Activated CD4-positive, alpha-beta T cell treated with anti-CD3 and anti-CD28 coated beads for 36 hours (primary cell): ENCODE results near the gene EQTN. TPM values are rescaled to one million over a fixed set of nuclear protein-coding genes. Genes with fewer than 3 reads are reported as not detected.

Experiments
- ATAC-seq: fragments of 200-7000 bp; cut with Tn5 transposase; one replicate; pipeline ENCODE4 v1.10.0; 2021; ENCODE audit warnings: mild to moderate bottlenecking, moderate library complexity
- CTCF ChIA-PET: fragments of 350-600 bp; sonication (Branson Sonifier 250); formaldehyde crosslinking; loops from one replicate; lab custom pipeline; 2021; ENCODE audit warnings: antibody characterized with exemption; lab: Charles Lee
- POLR2A ChIA-PET: fragments of 350-600 bp; sonication (Branson Sonifier 250); formaldehyde crosslinking; loops from one replicate; lab custom pipeline; 2021; ENCODE audit warnings: antibody characterized with exemption, inconsistent platforms; lab: Charles Lee
- DNase-seq: peaks from one replicate; pipeline ENCODE4 v3.0.0-alpha.2; 2020
- H3K27ac Mint-ChIP-seq: one replicate; pipeline ENCODE4 v1.8.0; 2021; ENCODE audit warnings: mixed read lengths
- H3K27me3 Mint-ChIP-seq: one replicate; pipeline ENCODE4 v1.8.0; 2021; ENCODE audit warnings: mixed read lengths
- H3K36me3 Mint-ChIP-seq: one replicate; pipeline ENCODE4 v1.8.0; 2021; ENCODE audit warnings: low read depth, mixed read lengths
- H3K4me1 Mint-ChIP-seq: one replicate; pipeline ENCODE4 v1.8.0; 2021; ENCODE audit warnings: mixed read lengths
- H3K4me3 Mint-ChIP-seq: one replicate; pipeline ENCODE4 v1.8.0; 2021; ENCODE audit warnings: mild to moderate bottlenecking, moderate library complexity, mixed read lengths
- H3K9me3 Mint-ChIP-seq: one replicate; pipeline ENCODE4 v1.8.0; 2021; ENCODE audit warnings: low read depth, mixed read lengths
- intact Hi-C, 2 experiments: fragments of 100-400 bp; cut with DNase I in 1 of 2; cut with micrococcal nuclease in 1 of 2; formaldehyde crosslinking; loops; one replicate each; pipeline versions ENCODE4 v1.14.2 to v1.15.1; 2022 to 2024; cut with DNase I, micrococcal nuclease
- total RNA-seq, 2 experiments: library from RNA; stranded (reverse); gene quantifications; one replicate each; pipeline ENCODE4 v1.2.3, GENCODE V29; 2021

The EQTN gene
- not detected for total RNA-seq

- ATAC-seq: no peak
- H3K9me3 Mint-ChIP-seq: no peaks in the 10 kb centered on the region
- DNase-seq: no peak
- intact Hi-C loops: no loop called here
- H3K4me3 Mint-ChIP-seq: no peak within 1 kb of the TSS
- H3K36me3 Mint-ChIP-seq: no peaks in the 10 kb centered on the region
- no peaks in the 10 kb centered on the region for H3K4me1 Mint-ChIP-seq
- H3K27me3 Mint-ChIP-seq: peaks cover 4% of the 10 kb centered on the region
- CTCF ChIA-PET: no interaction called here
- H3K27ac Mint-ChIP-seq: no peak within 1 kb of the TSS
- POLR2A ChIA-PET: no interaction called here
These were observed at the start of gene EQTN for GRCh38 chr9:27297050-27297449. Gene EQTN (minus strand): TSS chr9:27297150. CDS start chr9:27297055, 95 bp downstream.

GRCh38 chr9:27344776-27345175 is 47.8 kb upstream of the EQTN start:
- ATAC-seq (no peak), DNase-seq (no peak)
- ChIA-PET POLR2A (no interaction called here), CTCF (no interaction called here)
- H3K27ac Mint-ChIP-seq: no peak overlapping the region
- H3K27me3 Mint-ChIP-seq: no peaks in the 10 kb centered on the region
- no peaks in the 10 kb centered on the region for H3K4me1 Mint-ChIP-seq
- intact Hi-C loops: no loop called here
- H3K9me3 Mint-ChIP-seq: peaks cover 2% of the 10 kb centered on the region
- H3K4me3 Mint-ChIP-seq: no peak overlapping the region
- H3K36me3 Mint-ChIP-seq: no peaks in the 10 kb centered on the region

- ATAC-seq: no peak
- ChIA-PET POLR2A (no interaction called here), CTCF (interaction anchor here (0.5 to 0.7 kb wide), 2 partner anchors 20 to 148 kb away, joined by 3 to 5 read pairs; no protein-coding TSS in a partner anchor)
- Mint-ChIP-seq H3K36me3 (no peaks in the 10 kb centered on the region), H3K9me3 (peaks cover 2% of the 10 kb centered on the region), H3K27ac (no peak overlapping the region), H3K4me1 (no peaks in the 10 kb centered on the region), H3K4me3 (no peak overlapping the region), H3K27me3 (no peaks in the 10 kb centered on the region)
- intact Hi-C loops: no loop called here
- no peak for DNase-seq
These were observed 44.8 kb upstream of the EQTN start for GRCh38 chr9:27341545-27342294.

DNA sequence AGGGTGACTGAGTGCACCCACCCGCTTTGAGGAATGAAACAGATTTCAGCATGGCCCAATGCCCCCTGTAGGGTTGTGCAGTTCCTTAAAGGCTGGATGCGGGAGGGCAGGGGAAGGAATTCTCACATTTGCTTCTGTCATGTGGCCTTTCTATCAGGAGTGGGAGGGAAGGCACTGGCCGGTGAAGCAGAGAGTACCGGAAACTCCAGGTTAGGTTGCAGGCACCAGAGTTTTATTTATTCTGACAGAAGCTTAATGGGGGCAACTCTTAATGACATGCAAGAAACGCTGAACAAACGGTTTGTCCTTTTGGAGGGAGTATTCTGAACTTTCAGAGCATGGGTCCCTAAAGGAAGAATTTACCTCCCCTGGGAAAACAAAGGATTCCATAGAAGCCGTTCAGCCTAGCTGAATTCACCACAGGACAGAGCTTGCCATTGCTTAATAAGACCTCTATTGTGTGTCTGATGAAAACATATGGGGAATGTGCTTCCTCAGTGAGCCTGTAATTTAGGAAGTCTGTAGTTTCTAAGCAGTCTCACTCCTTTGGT is 44.1 kb upstream of the EQTN start:
- ChIA-PET CTCF (interaction anchor here (0.7 kb wide), 1 partner anchor 21 kb away, joined by 3 read pairs; no protein-coding TSS in a partner anchor), POLR2A (no interaction called here)
- Mint-ChIP-seq H3K4me3 (no peak overlapping the region), H3K27me3 (no peaks in the 10 kb centered on the region), H3K9me3 (peaks cover 2% of the 10 kb centered on the region), H3K27ac (no peak overlapping the region), H3K4me1 (no peaks in the 10 kb centered on the region), H3K36me3 (no peaks in the 10 kb centered on the region)
- intact Hi-C loops: no loop called here
- DNase-seq: no peak
- no peak for ATAC-seq

- ChIA-PET POLR2A (no interaction called here), CTCF (no interaction called here)
- Mint-ChIP-seq H3K27me3 (no peaks in the 10 kb centered on the region), H3K4me3 (no peak overlapping the region), H3K9me3 (peaks cover 2% of the 10 kb centered on the region), H3K27ac (no peak overlapping the region), H3K36me3 (no peaks in the 10 kb centered on the region), H3K4me1 (no peaks in the 10 kb centered on the region)
- ATAC-seq (no peak), DNase-seq (no peak)
- intact Hi-C loops: no loop called here
These were observed 43.3 kb upstream of the EQTN start for GRCh38 chr9:27340285-27340674.

- intact Hi-C loops: loop anchor here in 1 of 2 experiments (10.0 kb wide), 1 partner anchor 555 kb away; no protein-coding TSS in a partner anchor
- DNase-seq (no peak), ATAC-seq (no peak)
- H3K4me3 Mint-ChIP-seq: no peak overlapping the region
- H3K27me3 Mint-ChIP-seq: no peaks in the 10 kb centered on the region
- ChIA-PET CTCF (no interaction called here), POLR2A (no interaction called here)
- H3K4me1 Mint-ChIP-seq: no peaks in the 10 kb centered on the region
- H3K36me3 Mint-ChIP-seq: no peaks in the 10 kb centered on the region
- H3K9me3 Mint-ChIP-seq: peaks cover 2% of the 10 kb centered on the region
- no peak overlapping the region for H3K27ac Mint-ChIP-seq
These were observed 42.8 kb upstream of the EQTN start for GRCh38 chr9:27339661-27340284.

DNA sequence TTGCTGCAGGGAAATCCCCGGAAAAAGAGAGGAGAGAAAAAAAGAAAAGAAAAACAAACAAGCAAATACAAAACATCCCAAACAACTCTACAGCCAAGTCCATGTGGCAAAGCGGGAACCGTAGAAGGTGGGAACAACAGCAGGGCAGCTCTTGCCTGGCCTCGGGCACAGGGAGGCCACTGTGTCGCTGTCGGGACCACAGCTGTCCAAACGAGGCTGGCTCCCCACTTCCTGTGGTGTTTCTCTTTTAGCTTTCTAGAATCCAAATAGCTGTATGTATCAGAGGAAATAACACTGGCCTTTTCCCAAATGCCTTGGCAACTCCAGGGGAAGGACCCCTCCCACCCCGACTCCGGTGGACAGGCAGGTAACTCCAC is 41.6 kb upstream of the EQTN start:
- Mint-ChIP-seq H3K36me3 (no peaks in the 10 kb centered on the region), H3K4me3 (no peak overlapping the region), H3K27me3 (no peaks in the 10 kb centered on the region), H3K9me3 (no peaks in the 10 kb centered on the region), H3K4me1 (no peaks in the 10 kb centered on the region), H3K27ac (no peak overlapping the region)
- ATAC-seq (no peak), DNase-seq (no peak)
- POLR2A ChIA-PET: no interaction called here
- CTCF ChIA-PET: interaction anchor here (1.8 kb wide), 1 partner anchor 209 kb away, joined by 4 read pairs; no protein-coding TSS in a partner anchor
- intact Hi-C loops: loop anchor here in 1 of 2 experiments (10.0 kb wide), 1 partner anchor 556 kb away; no protein-coding TSS in a partner anchor

- Mint-ChIP-seq H3K27ac (peak overlapping the region; percentile 10), H3K27me3 (no peaks in the 10 kb centered on the region), H3K4me3 (no peak overlapping the region), H3K36me3 (no peaks in the 10 kb centered on the region), H3K4me1 (no peaks in the 10 kb centered on the region), H3K9me3 (no peaks in the 10 kb centered on the region)
- DNase-seq (no peak), ATAC-seq (no peak)
- intact Hi-C loops: loop anchor here in 1 of 2 experiments (10.0 kb wide), 1 partner anchor 557 kb away; no protein-coding TSS in a partner anchor
- POLR2A ChIA-PET: no interaction called here
- CTCF ChIA-PET: interaction anchor here (1.8 to 1.9 kb wide), 2 partner anchors 192 to 209 kb away, joined by 4 to 8 read pairs; partner anchors contain the start of gene MOB3B
These were observed 41.0 kb upstream of the EQTN start for GRCh38 chr9:27337833-27338526.

- Mint-ChIP-seq H3K36me3 (no peaks in the 10 kb centered on the region), H3K4me1 (no peaks in the 10 kb centered on the region), H3K27ac (no peak overlapping the region), H3K4me3 (no peak overlapping the region), H3K9me3 (no peaks in the 10 kb centered on the region), H3K27me3 (no peaks in the 10 kb centered on the region)
- POLR2A ChIA-PET: no interaction called here
- intact Hi-C loops: loop anchor here in 1 of 2 experiments (10.0 kb wide), 1 partner anchor 558 kb away; no protein-coding TSS in a partner anchor
- no peak for DNase-seq
- no peak for ATAC-seq
- CTCF ChIA-PET: interaction anchor here (1.3 to 1.9 kb wide), 2 partner anchors 32 to 192 kb away, joined by 3 to 8 read pairs; partner anchors contain the start of gene MOB3B
These were observed 40.3 kb upstream of the EQTN start for GRCh38 chr9:27337236-27337635.

GRCh38 chr9:27336829-27337228 is 39.9 kb upstream of the EQTN start:
- ATAC-seq (no peak), DNase-seq (no peak)
- no peak overlapping the region for H3K4me3 Mint-ChIP-seq
- no peaks in the 10 kb centered on the region for H3K4me1 Mint-ChIP-seq
- no peaks in the 10 kb centered on the region for H3K36me3 Mint-ChIP-seq
- intact Hi-C loops: loop anchor here in 1 of 2 experiments (10.0 kb wide), 1 partner anchor 558 kb away; no protein-coding TSS in a partner anchor
- ChIA-PET POLR2A (no interaction called here), CTCF (interaction anchor here (1.3 to 1.9 kb wide), 2 partner anchors 32 to 193 kb away, joined by 3 to 8 read pairs; partner anchors contain the start of gene MOB3B)
- H3K27me3 Mint-ChIP-seq: no peaks in the 10 kb centered on the region
- H3K27ac Mint-ChIP-seq: no peak overlapping the region
- no peaks in the 10 kb centered on the region for H3K9me3 Mint-ChIP-seq

DNA sequence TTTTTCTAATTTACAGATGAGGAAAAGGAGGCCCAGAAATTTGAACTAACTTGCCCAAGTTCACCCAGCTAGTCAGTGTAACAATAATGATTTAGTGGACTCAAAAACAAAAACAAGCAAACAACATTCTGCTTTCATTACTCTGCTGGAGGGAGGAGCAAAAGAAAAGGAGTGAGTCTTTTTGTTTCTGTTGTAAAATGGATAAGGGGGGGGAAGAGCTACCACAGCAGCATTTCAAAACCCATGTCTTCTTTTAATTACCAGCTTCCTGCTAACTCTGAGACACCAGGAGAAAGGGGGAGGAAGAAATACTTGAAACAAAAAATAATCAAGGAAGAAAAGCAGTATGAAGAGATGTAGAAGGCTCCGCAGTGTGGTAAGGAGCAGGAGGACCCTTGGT is 39.2 kb upstream of the EQTN start:
- H3K36me3 Mint-ChIP-seq: no peaks in the 10 kb centered on the region
- no peak for ATAC-seq
- peaks cover 2% of the 10 kb centered on the region for H3K27me3 Mint-ChIP-seq
- CTCF ChIA-PET: interaction anchor here (1.3 to 1.9 kb wide), 2 partner anchors 33 to 194 kb away, joined by 3 to 8 read pairs; partner anchors contain the start of gene MOB3B
- H3K9me3 Mint-ChIP-seq: no peaks in the 10 kb centered on the region
- no peak for DNase-seq
- H3K27ac Mint-ChIP-seq: no peak overlapping the region
- POLR2A ChIA-PET: no interaction called here
- H3K4me1 Mint-ChIP-seq: no peaks in the 10 kb centered on the region
- intact Hi-C loops: loop anchor here in 1 of 2 experiments (10.0 kb wide), 1 partner anchor 559 kb away; no protein-coding TSS in a partner anchor
- H3K4me3 Mint-ChIP-seq: no peak overlapping the region
